ENCODE data around the gene ADH1A.
"Not testable (repeated sequence)": the region's sequence is repeated elsewhere in the genome, so short reads cannot be mapped to it uniquely, and the experiment has no call there.

Gene ADH1A

GRCh38 chr4:99290848-99291786 is at the start of gene ADH1A:
ADH1A (minus strand) TSS chr4:99290985; CDS start chr4:99290914, 71 bp downstream.
- no peak for DNase-seq (ENCODE audit: low read depth in 2 of 2)

- DNase-seq (ENCODE audit: low read depth in 2 of 2) = no peak
These were observed 48.4 kb upstream of the ADH1A start for GRCh38 chr4:99339172-99339571.

GRCh38 chr4:99336553-99336952 is 45.8 kb upstream of the ADH1A start:
- no peak for DNase-seq (ENCODE audit: low read depth in 2 of 2)

GRCh38 chr4:99334880-99335279 is 44.1 kb upstream of the ADH1A start:
- DNase-seq (ENCODE audit: low read depth in 2 of 2) = no peak

GRCh38 chr4:99330648-99331047 is 39.9 kb upstream of the ADH1A start:
- DNase-seq (ENCODE audit: low read depth in 2 of 2) = no peak

- DNase-seq (ENCODE audit: low read depth in 2 of 2) = no peak
These were observed 39.1 kb upstream of the ADH1A start for GRCh38 chr4:99329876-99330275.

- no peak for DNase-seq (ENCODE audit: low read depth in 2 of 2)
These were observed 34.2 kb upstream of the ADH1A start for GRCh38 chr4:99324979-99325378.

- DNase-seq (ENCODE audit: low read depth in 2 of 2) = no peak
These were observed 33.6 kb upstream of the ADH1A start for GRCh38 chr4:99324361-99324760.

- DNase-seq (ENCODE audit: low read depth in 2 of 2) = no peak
These were observed 33.0 kb upstream of the ADH1A start for GRCh38 chr4:99323756-99324155.

GRCh38 chr4:99321241-99322191 is 30.7 kb upstream of the ADH1A start, which contains the start of gene ADH1B:
ADH1B (minus strand) TSS chr4:99321401; CDS start chr4:99321331, 70 bp downstream.
- DNase-seq (ENCODE audit: low read depth in 2 of 2) = no peak

GRCh38 chr4:99317811-99318210 is 27.0 kb upstream of the ADH1A start:
- not testable (repeated sequence) for DNase-seq (ENCODE audit: low read depth in 2 of 2)

GRCh38 chr4:99317354-99317753 is 26.6 kb upstream of the ADH1A start:
- DNase-seq (ENCODE audit: low read depth in 2 of 2) = no peak

- DNase-seq (ENCODE audit: low read depth in 2 of 2) = no peak
These were observed 25.1 kb upstream of the ADH1A start for GRCh38 chr4:99315839-99316238.

GRCh38 chr4:99314211-99314610 is 23.4 kb upstream of the ADH1A start:
- no peak for DNase-seq (ENCODE audit: low read depth in 2 of 2)

- no peak for DNase-seq (ENCODE audit: low read depth in 2 of 2)
These were observed 19.6 kb upstream of the ADH1A start for GRCh38 chr4:99310389-99310788.

GRCh38 chr4:99305638-99306400 is 15.0 kb upstream of the ADH1A start:
- DNase-seq (ENCODE audit: low read depth in 2 of 2) = no peak

GRCh38 chr4:99301376-99302164 is 10.8 kb upstream of the ADH1A start:
- no peak for DNase-seq (ENCODE audit: low read depth in 2 of 2)

GRCh38 chr4:99300934-99301333 is 10.1 kb upstream of the ADH1A start:
- no peak for DNase-seq (ENCODE audit: low read depth in 2 of 2)

GRCh38 chr4:99293357-99293756 is 2.6 kb upstream of the ADH1A start:
- DNase-seq (ENCODE audit: low read depth in 2 of 2) = no peak

- no peak for DNase-seq (ENCODE audit: low read depth in 2 of 2)
These were observed 5.4 kb downstream of the ADH1A start for GRCh38 chr4:99285387-99285786.

GRCh38 chr4:99282731-99283130 is 8.1 kb downstream of the ADH1A start:
- DNase-seq (ENCODE audit: low read depth in 2 of 2) = no peak

Data from stimulated activated CD4-positive, alpha-beta T cell treated with anti-CD3 and anti-CD28 coated beads, Interleukin-1b, Interleukin-23, amount 100 ng/mL, for 1 hour (primary cell).